H9 (cell line): ENCODE results near the gene SSBP3. TPM values are rescaled to one million over a fixed set of nuclear protein-coding genes. Genes with fewer than 3 reads are reported as not detected.

Experiments
- DNase-seq: peaks from one replicate; pipeline ENCODE4 v3.0.0-alpha.2; 2017
- H2AFZ ChIP-seq: one replicate; pipeline ENCODE4 v1.6.1; 2013; ENCODE audit warnings: mild to moderate bottlenecking, low read length, control low read depth, moderate library complexity
- H2AK5ac ChIP-seq: 2 replicates; pipeline ENCODE4 v1.6.1; 2013; ENCODE audit warnings: low read length, control low read depth, mixed read lengths; ENCODE audit not compliant: insufficient read length
- H2BK120ac ChIP-seq: one replicate; pipeline ENCODE4 v1.6.1; 2013; ENCODE audit warnings: low read depth, mild to moderate bottlenecking, low read length, control low read depth, inconsistent platforms; ENCODE audit not compliant: poor library complexity, severe bottlenecking
- H2BK12ac ChIP-seq: 2 replicates; pipeline ENCODE4 v1.6.1; 2013; ENCODE audit warnings: low read length, control low read depth, mixed read lengths, low read depth; ENCODE audit not compliant: insufficient read length
- H2BK15ac ChIP-seq: 2 replicates; pipeline ENCODE4 v1.6.1; 2013; ENCODE audit warnings: low read depth, low read length, control low read depth
- H2BK20ac ChIP-seq: one replicate; pipeline ENCODE4 v1.6.1; 2013; ENCODE audit warnings: low read depth, mild to moderate bottlenecking, low read length, control low read depth, inconsistent platforms; ENCODE audit not compliant: poor library complexity, severe bottlenecking
- H2BK5ac ChIP-seq: 2 replicates; pipeline ENCODE4 v1.6.1; 2013; ENCODE audit warnings: low read length, control low read depth, mixed read lengths; ENCODE audit not compliant: insufficient read length
- H3K14ac ChIP-seq: 2 replicates; pipeline ENCODE4 v1.6.1; 2013; ENCODE audit warnings: low read length, control low read depth; ENCODE audit not compliant: insufficient read depth
- H3K18ac ChIP-seq: 2 replicates; pipeline ENCODE4 v1.6.1; 2013; ENCODE audit warnings: low read depth, mild to moderate bottlenecking, mixed read lengths, low read length, control low read depth; ENCODE audit not compliant: insufficient read length
- H3K23ac ChIP-seq: 2 replicates; pipeline ENCODE4 v1.6.1; 2013; ENCODE audit warnings: low read length, control low read depth, mixed read lengths, low read depth; ENCODE audit not compliant: insufficient read length
- H3K23me2 ChIP-seq: 2 replicates; pipeline ENCODE4 v1.6.1; 2013; ENCODE audit warnings: low read depth, mild to moderate bottlenecking, mixed read lengths, low read length, control low read depth; ENCODE audit not compliant: insufficient read length, poor library complexity, severe bottlenecking
- H3K27ac ChIP-seq: 2 replicates; pipeline ENCODE4 v1.5.1; 2013; ENCODE audit warnings: low read length, control low read depth, mixed read lengths, low read depth; ENCODE audit not compliant: insufficient read length
- H3K27me3 ChIP-seq: 2 replicates; pipeline ENCODE4 v1.6.1; 2013; ENCODE audit warnings: low read length, control low read depth, inconsistent platforms; ENCODE audit not compliant: insufficient read depth
- H3K4ac ChIP-seq: 2 replicates; pipeline ENCODE4 v1.6.1; 2013; ENCODE audit warnings: low read depth, mild to moderate bottlenecking, control low read depth, inconsistent platforms, low read length, moderate library complexity
- H3K4me1 ChIP-seq: 2 replicates; pipeline ENCODE4 v1.6.1; 2013; ENCODE audit warnings: low read length, control low read depth, inconsistent platforms; ENCODE audit not compliant: insufficient read depth
- H3K4me2 ChIP-seq: 2 replicates; pipeline ENCODE4 v1.6.1; 2013; ENCODE audit warnings: low read length, control low read depth, mixed read lengths; ENCODE audit not compliant: insufficient read length, insufficient read depth
- H3K56ac ChIP-seq: 2 replicates; pipeline ENCODE4 v1.6.1; 2013; ENCODE audit warnings: low read depth, mild to moderate bottlenecking, mixed read lengths, low read length, control low read depth; ENCODE audit not compliant: insufficient read length
- H3K79me1 ChIP-seq: 2 replicates; pipeline ENCODE4 v1.6.1; 2013; ENCODE audit warnings: low read depth, mild to moderate bottlenecking, moderate library complexity, low read length, control low read depth, inconsistent platforms; ENCODE audit not compliant: insufficient read depth, poor library complexity, severe bottlenecking
- H3K79me2 ChIP-seq: 2 replicates; pipeline ENCODE4 v1.6.1; 2013; ENCODE audit warnings: low read length, control low read depth, inconsistent platforms; ENCODE audit not compliant: insufficient read depth
- H3K9ac ChIP-seq: 2 replicates; pipeline ENCODE4 v1.6.1; 2013; ENCODE audit warnings: low read length, control low read depth, mixed read lengths; ENCODE audit not compliant: insufficient read length; ENCODE audit errors: extremely low read depth
- H3K9me3 ChIP-seq: one replicate; pipeline ENCODE4 v1.6.1; 2013; ENCODE audit warnings: low read depth, low read length, inconsistent platforms; ENCODE audit not compliant: control insufficient read depth
- H3T11ph ChIP-seq: one replicate; pipeline ENCODE4 v1.6.1; 2013; ENCODE audit warnings: mild to moderate bottlenecking, low read length, control low read depth, inconsistent platforms
- H4K20me1 ChIP-seq: one replicate; pipeline ENCODE4 v1.6.1; 2013; ENCODE audit not compliant: control insufficient read depth, insufficient read length, insufficient read depth
- H4K5ac ChIP-seq: 2 replicates; pipeline ENCODE4 v1.6.1; 2013; ENCODE audit warnings: low read depth, mild to moderate bottlenecking, mixed read lengths, low read length, control low read depth; ENCODE audit not compliant: insufficient read length
- H4K8ac ChIP-seq: replicated peaks from 2 replicates; pipeline ENCODE4 v1.6.1; 2013; ENCODE audit warnings: low read length, control low read depth, mixed read lengths, low read depth; ENCODE audit not compliant: insufficient read length
- H4K91ac ChIP-seq: 2 replicates; pipeline ENCODE4 v1.6.1; 2013; ENCODE audit warnings: low read depth, mild to moderate bottlenecking, moderate library complexity, mixed read lengths, low read length, control low read depth; ENCODE audit not compliant: insufficient read length
- H3K27ac Mint-ChIP-seq, 3 experiments: 2 replicates in 2 of 3; 3 replicates in 1 of 3; pipeline ENCODE4 v1.8.0; 2020 to 2021; ENCODE audit warnings: mixed read lengths in 3 of 3, mild to moderate bottlenecking in 1 of 3, moderate library complexity in 1 of 3
- H3K27me3 Mint-ChIP-seq: 2 replicates; pipeline ENCODE4 v1.8.0; 2021; ENCODE audit warnings: low read depth, mild to moderate bottlenecking, moderate library complexity, mixed read lengths
- H3K36me3 Mint-ChIP-seq, 3 experiments: 2 replicates in 2 of 3; 3 replicates in 1 of 3; pipeline ENCODE4 v1.8.0; 2020 to 2021; ENCODE audit warnings: low read depth in 3 of 3, mixed read lengths in 3 of 3; ENCODE audit not compliant: insufficient read depth in 1 of 3
- H3K4me1 Mint-ChIP-seq, 2 experiments: 2 replicates each; pipeline ENCODE4 v1.8.0; 2020; ENCODE audit warnings: mixed read lengths in 2 of 2
- H3K4me3 Mint-ChIP-seq, 2 experiments: 2 replicates in 1 of 2; 3 replicates in 1 of 2; pipeline ENCODE4 v1.8.0; 2020 to 2021; ENCODE audit warnings: mild to moderate bottlenecking in 2 of 2, mixed read lengths in 2 of 2, moderate library complexity in 1 of 2
- H3K9me3 Mint-ChIP-seq, 2 experiments: 2 replicates in 1 of 2; 3 replicates in 1 of 2; pipeline ENCODE4 v1.8.0; 2020; ENCODE audit warnings: mild to moderate bottlenecking in 2 of 2, mixed read lengths in 2 of 2, moderate library complexity in 1 of 2
- CTCF ChIP-seq: fragments of 200-600 bp; sonication (generic); conservative IDR thresholded peaks from 3 replicates; pipeline ENCODE4 v1.8.0; 2021; ENCODE audit warnings: antibody characterized with exemption, mild to moderate bottlenecking
- WGBS: extraction: QIAGEN DNeasy Blood & Tissue Kit; methylation state at CpG from one replicate; pipeline ENCODE4 v1.1.7; 2013; ENCODE audit warnings: missing lambda C conversion rate, low lambda C conversion rate, mixed read lengths; ENCODE audit not compliant: insufficient read length; ENCODE audit errors: extremely low coverage; 5-methylcytosine and 5-hydroxymethylcytosine counted together
- total RNA-seq: library from RNA; stranded (reverse); gene quantifications from 2 replicates; pipeline ENCODE4 v1.2.1, GENCODE V29; 2021

The SSBP3 gene
- total RNA-seq, 1 experiment from 2014 or later = 126 TPM

- H3K14ac ChIP-seq = no peak overlapping the region
- no peak overlapping the region for H3K27ac ChIP-seq
- no peak overlapping the region for H3K18ac ChIP-seq
- no peaks in the 10 kb centered on the region for H4K20me1 ChIP-seq
- no peak overlapping the region for H2BK15ac ChIP-seq
- no peak overlapping the region for H2BK120ac ChIP-seq
- H3K9ac ChIP-seq = no peak overlapping the region
- no peak overlapping the region for H2BK5ac ChIP-seq
- Mint-ChIP-seq H3K36me3 (peaks cover 18 to 53% (median 49%) of the 10 kb centered on the region in 3 experiments; a peak in 6 of 7 replicates), H3K9me3 (peaks cover 5 to 6% of the 10 kb centered on the region in 2 experiments; a peak in 4 of 5 replicates), H3K27me3 (no peaks in the 10 kb centered on the region; the same call in 1 of the 2 replicates), H3K4me3 (no peak overlapping the region; a peak in 1 of 5 replicates), H3K27ac (no peak overlapping the region), H3K4me1 (peaks cover 12 to 16% of the 10 kb centered on the region in 2 experiments)
- H2BK20ac ChIP-seq = no peak overlapping the region
- no peaks in the 10 kb centered on the region for H3K4me1 ChIP-seq
- no peak overlapping the region for H3K4me2 ChIP-seq
- H2AFZ ChIP-seq = no peak overlapping the region
- DNase-seq = no peak
- H4K91ac ChIP-seq = no peak overlapping the region
- no peak overlapping the region for H3K56ac ChIP-seq
- no peak overlapping the region for H4K8ac ChIP-seq
- H3T11ph ChIP-seq = no peak overlapping the region
- H4K5ac ChIP-seq = no peak overlapping the region
- H3K27me3 ChIP-seq = no peaks in the 10 kb centered on the region
- H3K79me2 ChIP-seq = no peaks in the 10 kb centered on the region
- H2BK12ac ChIP-seq = no peak overlapping the region
- H2AK5ac ChIP-seq = no peak overlapping the region
- H3K9me3 ChIP-seq = no peaks in the 10 kb centered on the region
- TF ChIP-seq CTCF = no peak
- H3K23me2 ChIP-seq = no peaks in the 10 kb centered on the region
- no peak overlapping the region for H3K4ac ChIP-seq
- H3K23ac ChIP-seq = no peak overlapping the region
- H3K79me1 ChIP-seq = no peaks in the 10 kb centered on the region
- WGBS = no CpG with 5 or more reads among the region's 15 CpGs
These were observed 175.5 kb downstream of the SSBP3 start for GRCh38 chr1:54230507-54231339.
